A549 (cell line): ENCODE measurements around the gene MYH15. TPM values are rescaled to one million over a fixed set of nuclear protein-coding genes. Genes with fewer than 3 reads are reported as not detected.

Experiments used
- ATAC-seq, 2 experiments: fragments of 200-7000 bp in 1 of 2; fragments of >200 bp in 1 of 2; cut with Nextera tagmentation in 1 of 2; cut with Tn5 transposase in 1 of 2; 3 replicates each; pipeline versions ENCODE4 v1.8.0 to v1.9.1; 2018 to 2020; ENCODE audit warnings: mild to moderate bottlenecking in 1 of 2, moderate library complexity in 1 of 2
- CTCF ChIA-PET: fragments of 300-600 bp; sonication (Branson Sonifier 250); formaldehyde crosslinking; extraction: SDS; loops from one replicate; lab custom pipeline; 2021; ENCODE audit warnings: antibody characterized with exemption, inconsistent platforms; lab: Yijun Ruan, JAX
- POLR2A ChIA-PET: fragments of 350-600 bp; formaldehyde crosslinking; extraction: SDS; loops from one replicate; lab custom pipeline; 2021; ENCODE audit warnings: antibody characterized with exemption, inconsistent platforms; lab: Yijun Ruan, JAX
- DNase-seq, 2 experiments: peaks; one replicate each; pipeline versions ENCODE4 v3.0.0 to v3.0.0-alpha.2; 2011 to 2016; ENCODE audit warnings: low read depth in 1 of 2, low spot score in 1 of 2
- FAIRE-seq: peaks from 2 replicates; lab custom pipeline; 2011; peaks lifted over from hg19 to GRCh38; lab: Jason Lieb, UNC
- H3K27ac ChIP-seq, 2 experiments: fragments of >200 bp; sonication (Bioruptor Twin); formaldehyde crosslinking; 3 replicates each; pipeline ENCODE4 v1.5.1; 2016 to 2017
- H3K4me1 ChIP-seq: fragments of >200 bp; sonication (Bioruptor Twin); formaldehyde crosslinking; 3 replicates; pipeline ENCODE4 v1.6.1; 2016
- H3K4me2 ChIP-seq: fragments of >200 bp; sonication (Bioruptor Twin); formaldehyde crosslinking; 3 replicates; pipeline ENCODE4 v1.6.1; 2016
- H3K4me3 ChIP-seq: fragments of >200 bp; sonication (Bioruptor Twin); formaldehyde crosslinking; 3 replicates; pipeline ENCODE4 v1.5.1; 2016
- H3K9me3 ChIP-seq: fragments of >200 bp; sonication (Bioruptor Twin); formaldehyde crosslinking; 3 replicates; pipeline ENCODE4 v1.6.1; 2016
- BHLHE40 ChIP-seq: IDR thresholded peaks from 2 replicates; pipeline ENCODE4 v1.6.1; 2012; ENCODE audit warnings: low read depth, low read length, inconsistent platforms
- CEBPB ChIP-seq, 2 experiments: fragments of >200 bp in 1 of 2; sonication (Bioruptor Twin) in 1 of 2; formaldehyde crosslinking in 1 of 2; IDR thresholded peaks; 2 replicates each; pipeline ENCODE4 v1.6.1; 2012 to 2016
- CHD2 ChIP-seq: fragments of 150-350 bp; IDR thresholded peaks from 2 replicates; pipeline ENCODE4 v1.6.1; 2014; ENCODE audit warnings: low read length; ENCODE audit not compliant: partially characterized antibody
- CHD4 ChIP-seq: fragments of 200-600 bp; sonication (generic); IDR thresholded peaks from 2 replicates; pipeline ENCODE4 v1.6.1; 2016; ENCODE audit warnings: antibody characterized with exemption, mild to moderate bottlenecking, borderline replicate concordance
- EHF ChIP-seq: fragments of 250-450 bp; sonication (Bioruptor Pico); IDR thresholded peaks from 2 replicates; pipeline ENCODE4 v1.5.0; 2020; ENCODE audit warnings: mild to moderate bottlenecking
- HES2 ChIP-seq: fragments of >200 bp; sonication (Bioruptor Twin); formaldehyde crosslinking; IDR thresholded peaks from 2 replicates; pipeline ENCODE4 v1.6.1; 2016
- HMGXB4 ChIP-seq: fragments of 250-450 bp; sonication (Bioruptor Pico); IDR thresholded peaks from 2 replicates; pipeline ENCODE4 v1.5.0; 2021; ENCODE audit warnings: mild to moderate bottlenecking, moderate library complexity, borderline replicate concordance
- JUNB ChIP-seq: fragments of >200 bp; sonication (Bioruptor Twin); formaldehyde crosslinking; IDR thresholded peaks from 2 replicates; pipeline ENCODE4 v1.6.1; 2016
- MAFK ChIP-seq: fragments of 450-650 bp; IDR thresholded peaks from 2 replicates; pipeline ENCODE4 v1.6.1; 2014; ENCODE audit not compliant: partially characterized antibody
- MYC ChIP-seq: IDR thresholded peaks from 2 replicates; pipeline ENCODE4 v1.6.1; 2012; ENCODE audit warnings: mild to moderate bottlenecking, inconsistent platforms, low read length, improper control_type of control experiment, borderline replicate concordance
- NPAS2 ChIP-seq: fragments of 250-450 bp; sonication (Bioruptor Pico); IDR thresholded peaks from 2 replicates; pipeline ENCODE4 v1.8.0; 2022; ENCODE audit warnings: mild to moderate bottlenecking, moderate library complexity, borderline replicate concordance
- RAD21 ChIP-seq, 2 experiments: fragments of >200 bp in 1 of 2; sonication (Bioruptor Twin) in 1 of 2; formaldehyde crosslinking in 1 of 2; IDR thresholded peaks in 1 of 2; conservative IDR thresholded peaks in 1 of 2; 2 replicates in 1 of 2; 3 replicates in 1 of 2; pipeline ENCODE4 v1.6.1; 2012 to 2018; ENCODE audit warnings: inconsistent platforms in 1 of 2
- RCOR1 ChIP-seq: fragments of 150-350 bp; IDR thresholded peaks from 2 replicates; pipeline ENCODE4 v1.6.1; 2014; ENCODE audit warnings: antibody characterized with exemption, low read length, low read depth
- RNF2 ChIP-seq: fragments of 200-600 bp; sonication (generic); IDR thresholded peaks from 2 replicates; pipeline ENCODE4 v1.6.1; 2016; ENCODE audit warnings: low read depth, mild to moderate bottlenecking, antibody characterized with exemption, moderate library complexity, borderline replicate concordance
- SREBF2 ChIP-seq: fragments of 450-650 bp; IDR thresholded peaks from 2 replicates; pipeline ENCODE4 v1.6.1; 2014; ENCODE audit warnings: mild to moderate bottlenecking, moderate library complexity
- USF2 ChIP-seq: fragments of 450-650 bp; IDR thresholded peaks from 2 replicates; pipeline ENCODE4 v1.6.1; 2014; ENCODE audit warnings: antibody characterized with exemption
- ZFP36 ChIP-seq: fragments of 450-650 bp; IDR thresholded peaks from 2 replicates; pipeline ENCODE4 v1.6.1; 2014; ENCODE audit warnings: borderline replicate concordance; ENCODE audit not compliant: partially characterized antibody
- ZSCAN20 ChIP-seq: fragments of 250-450 bp; sonication (Bioruptor Pico); IDR thresholded peaks from 2 replicates; pipeline ENCODE4 v1.8.0; 2022; ENCODE audit warnings: mild to moderate bottlenecking, moderate library complexity
- WGBS: methylation state at CpG from one replicate; pipeline ENCODE4 v1.1.6; 2017; ENCODE audit errors: missing lambda C conversion rate; 5-methylcytosine and 5-hydroxymethylcytosine counted together
- polyA plus RNA-seq, 4 experiments: library from polyadenylated mRNA; depleted of rRNA in 3 of 4; stranded (reverse); fragments of >200 nt; fragmentation: RNase III in 1 of 4; extraction: RNeasy Plus Mini Kit Qiagen cat#74134 plus additional on column Dnase treatment in 1 of 4; gene quantifications; 2 replicates in 3 of 4; 3 replicates in 1 of 4; pipeline ENCODE4 v1.2.3, GENCODE V29; 2011 to 2017

The MYH15 gene
- polyA plus RNA-seq, 2 of the 4 experiments (the other 2 are of a cell fraction) = 0.39 to 1.7 TPM

- no peaks in the 10 kb centered on the region for H3K4me1 ChIP-seq
- ATAC-seq (no peak), DNase-seq (no peak), FAIRE-seq (no peak)
- no peak overlapping the region for H3K27ac ChIP-seq
- no peak overlapping the region for H3K4me3 ChIP-seq
- POLR2A ChIA-PET = no interaction called here
- no peaks in the 10 kb centered on the region for H3K9me3 ChIP-seq
- H3K4me2 ChIP-seq = no peak overlapping the region
- no peak for TF ChIP-seq CHD4
- no peak for TF ChIP-seq SREBF2
- TF ChIP-seq CHD2 = no peak
- no peak for TF ChIP-seq HMGXB4 (CRISPR knock-in tag)
- no peak for TF ChIP-seq NPAS2 (CRISPR knock-in tag)
- no peak for TF ChIP-seq RNF2
- CTCF ChIA-PET = interaction anchor here (1.0 kb wide), 1 partner anchor 676 kb away, joined by 4 read pairs; no protein-coding TSS in a partner anchor
- WGBS = 35% methylated on average over 5 of the region's 5 CpGs
These were observed 163.8 kb downstream of the MYH15 start for GRCh38 chr3:108346301-108347227.

- Histone ChIP-seq H3K4me3 (no peak overlapping the region), H3K4me2 (no peak overlapping the region), H3K9me3 (no peaks in the 10 kb centered on the region), H3K4me1 (no peaks in the 10 kb centered on the region), H3K27ac (no peak overlapping the region)
- FAIRE-seq (no peak), ATAC-seq (no peak), DNase-seq (no peak)
- 24% methylated on average over 6 of the region's 6 CpGs for WGBS
- TF ChIP-seq ZSCAN20 (CRISPR knock-in tag) = no peak
- no peak for TF ChIP-seq CHD4
- TF ChIP-seq EHF (CRISPR knock-in tag) = no peak
- no peak for TF ChIP-seq ZFP36
- TF ChIP-seq BHLHE40 = no peak
- TF ChIP-seq RCOR1 = no peak
- TF ChIP-seq HMGXB4 (CRISPR knock-in tag) = no peak
- TF ChIP-seq MYC = no peak
- TF ChIP-seq HES2 = no peak
- no peak for TF ChIP-seq JUNB
- TF ChIP-seq RAD21 (conservative IDR thresholded peaks at IDR 0.05 in 1 of 2, IDR thresholded peaks at IDR 0.05 in 1 of 2) = no peak
- no peak for TF ChIP-seq CEBPB (IDR thresholded peaks at IDR 0.05)
- no peak for TF ChIP-seq USF2
- no peak for TF ChIP-seq MAFK
- POLR2A ChIA-PET = no interaction called here
- CTCF ChIA-PET = interaction anchor here (1.0 kb wide), 1 partner anchor 675 kb away, joined by 4 read pairs; no protein-coding TSS in a partner anchor
These were observed 164.7 kb downstream of the MYH15 start for GRCh38 chr3:108345492-108346205.
